Measurements from ENCODE around the gene ADCY4. TPM values are rescaled to one million over a fixed set of nuclear protein-coding genes. Genes with fewer than 3 reads are reported as not detected.
A peak's percentile ranks its signal among the peaks of the same experiment; 100 is the strongest.

The ADCY4 gene
- total and polyA plus RNA-seq, 2 of the 13 experiments (the other 11 are each of a cell fraction or from before 2014, with no cell fraction given), result 0.03 TPM; not detected in 1

GRCh38 chr14:24315807-24316596 is 18.9 kb downstream of the ADCY4 start (continued):
- no peak for TF ChIP-seq AHDC1 (CRISPR knock-in tag; IDR thresholded peaks at IDR 0.05; ENCODE audit: borderline replicate concordance)
- peak; percentile 99 for TF ChIP-seq ZNF563 (CRISPR knock-in tag; IDR thresholded peaks at IDR 0.05)
- TF ChIP-seq ZNF687 (CRISPR knock-in tag; IDR thresholded peaks at IDR 0.05), result peak; percentile 100
- TF ChIP-seq ZNF282 (IDR thresholded peaks at IDR 0.05; ENCODE audit: partially characterized antibody), result no peak
- TF ChIP-seq TARDBP (CRISPR knock-in tag; IDR thresholded peaks at IDR 0.05), result peak; percentile 90
- peak; percentile 90 for TF ChIP-seq SMAD1 (CRISPR knock-in tag; IDR thresholded peaks at IDR 0.05; ENCODE audit: borderline replicate concordance, low read depth)
- TF ChIP-seq ZNF329 (CRISPR knock-in tag; IDR thresholded peaks at IDR 0.05; ENCODE audit: low read depth), result peak; percentile 90
- TF ChIP-seq ATF7 (IDR thresholded peaks at IDR 0.05), result no peak
- peak; percentile 91; the same call in 1 of the 2 replicates for TF ChIP-seq ATF7 (CRISPR knock-in tag; IDR thresholded peaks at IDR 0.05)
- no peak; the same call in 1 of the 2 replicates for TF ChIP-seq ZNF512B (CRISPR knock-in tag; IDR thresholded peaks at IDR 0.05; ENCODE audit: borderline replicate concordance)
- peak; percentile 76; the same call in 1 of the 2 replicates for TF ChIP-seq GLMP (CRISPR knock-in tag; IDR thresholded peaks at IDR 0.05; ENCODE audit: borderline replicate concordance)

Data from HepG2 (cell line).